ENCODE measurements around the gene PSMC2. TPM values are rescaled to one million over a fixed set of nuclear protein-coding genes. Genes with fewer than 3 reads are reported as not detected.

PSMC2 gene
- total RNA-seq, 1 experiment from 2014 or later, result 128 TPM

- no peak overlapping the region for H3K9ac ChIP-seq (ENCODE audit: extremely low read depth, insufficient read length, low read length)
- no peak overlapping the region for H4K5ac ChIP-seq (ENCODE audit: insufficient read length, low read depth, low read length)
- H3K4ac ChIP-seq (ENCODE audit: low read depth, low read length), result no peak overlapping the region
- no peak overlapping the region for H2BK120ac ChIP-seq (ENCODE audit: low read depth, low read length, poor library complexity, severe bottlenecking)
- H3K27me3 Mint-ChIP-seq (ENCODE audit: low read depth), result no peaks in the 10 kb centered on the region
- DNase-seq, result no peak
- peaks cover 4% of the 10 kb centered on the region for H3K23me2 ChIP-seq (ENCODE audit: insufficient read length, low read depth, low read length, poor library complexity, severe bottlenecking)
- no peak overlapping the region for H2AK5ac ChIP-seq (ENCODE audit: insufficient read length, low read length)
- no peak overlapping the region for H2BK5ac ChIP-seq (ENCODE audit: insufficient read length, low read length)
- TF ChIP-seq CTCF (conservative IDR thresholded peaks at IDR 0.05), result no peak
- no peak overlapping the region for H3T11ph ChIP-seq (ENCODE audit: low read length)
- no peak overlapping the region for H4K91ac ChIP-seq (ENCODE audit: insufficient read length, low read depth, low read length)
- no peak overlapping the region for H3K56ac ChIP-seq (ENCODE audit: insufficient read length, low read depth, low read length)
- H2BK15ac ChIP-seq (ENCODE audit: low read depth, low read length), result no peak overlapping the region
- peaks cover 31 to 67% (median 66%) of the 10 kb centered on the region in 3 experiments; a peak in 6 of 7 replicates for H3K36me3 Mint-ChIP-seq (ENCODE audit: insufficient read depth in 1 of 3, low read depth in 3 of 3)
- H4K8ac ChIP-seq (replicated peaks; ENCODE audit: insufficient read length, low read depth, low read length), result no peak overlapping the region
- H3K79me2 ChIP-seq (ENCODE audit: insufficient read depth, low read length), result peaks cover 4% of the 10 kb centered on the region; the same call in 1 of the 2 replicates
- H3K4me2 ChIP-seq (ENCODE audit: insufficient read depth, insufficient read length, low read length), result no peak overlapping the region
- H3K27ac Mint-ChIP-seq, result no peak overlapping the region
- no peak overlapping the region for H3K14ac ChIP-seq (ENCODE audit: insufficient read depth, low read length)
- H4K20me1 ChIP-seq (ENCODE audit: control insufficient read depth, insufficient read depth, insufficient read length), result no peaks in the 10 kb centered on the region
- H3K27ac ChIP-seq (ENCODE audit: insufficient read length, low read depth, low read length), result no peak overlapping the region
- no peaks in the 10 kb centered on the region for H3K9me3 ChIP-seq (ENCODE audit: control insufficient read depth, low read depth, low read length)
- no peaks in the 10 kb centered on the region for H3K27me3 ChIP-seq (ENCODE audit: insufficient read depth, low read length)
- H3K4me1 Mint-ChIP-seq, result peaks cover 14 to 16% of the 10 kb centered on the region in 2 experiments
- H3K9me3 Mint-ChIP-seq, result no peaks in the 10 kb centered on the region
- H2BK12ac ChIP-seq (ENCODE audit: insufficient read length, low read depth, low read length), result no peak overlapping the region
- H3K4me1 ChIP-seq (ENCODE audit: insufficient read depth, low read length), result no peaks in the 10 kb centered on the region
- no peak overlapping the region for H3K18ac ChIP-seq (ENCODE audit: insufficient read length, low read depth, low read length)
- H2BK20ac ChIP-seq (ENCODE audit: low read depth, low read length, poor library complexity, severe bottlenecking), result no peak overlapping the region
- H3K23ac ChIP-seq (ENCODE audit: insufficient read length, low read depth, low read length), result no peak overlapping the region
- H2AFZ ChIP-seq (ENCODE audit: low read length), result no peak overlapping the region
- H3K4me3 Mint-ChIP-seq, result no peak overlapping the region
- peaks cover 7% of the 10 kb centered on the region for H3K79me1 ChIP-seq (ENCODE audit: insufficient read depth, low read depth, low read length, poor library complexity, severe bottlenecking)
- WGBS (ENCODE audit: extremely low coverage, insufficient read length, low lambda C conversion rate), result no CpG with 5 or more reads among the region's 2 CpGs
Observed at GRCh38 chr7:103301441-103301840, 46.0 kb upstream of the PSMC2 start.
